Lower lobe of right lung (tissue), 2 donors: ENCODE data around the gene TMEM184A. TPM values are rescaled to one million over a fixed set of nuclear protein-coding genes. Genes with fewer than 3 reads are reported as not detected.
"Not testable (repeated sequence)": the region's sequence is repeated elsewhere in the genome, so short reads cannot be mapped to it uniquely, and the experiment has no call there.

ENCODE experiments used
- ATAC-seq, 2 donors: fragments of 200-7000 bp; cut with Tn5 transposase; one replicate each; pipeline ENCODE4 v1.9.1; 2020 to 2022; ENCODE audit warnings: mild to moderate bottlenecking in 2 of 2, moderate library complexity in 2 of 2
- DNase-seq: peaks from one replicate; pipeline ENCODE4 v3.0.0-alpha.2; 2020
- H3K27ac ChIP-seq: fragments of 200-600 bp; one replicate; pipeline ENCODE4 v1.8.0; 2022
- H3K27me3 ChIP-seq: fragments of 200-600 bp; one replicate; pipeline ENCODE4 v1.8.0; 2022; ENCODE audit warnings: low read depth
- H3K36me3 ChIP-seq: fragments of 200-600 bp; one replicate; pipeline ENCODE4 v1.8.0; 2022; ENCODE audit warnings: mild to moderate bottlenecking
- H3K4me1 ChIP-seq: fragments of 200-600 bp; one replicate; pipeline ENCODE4 v1.8.0; 2022
- H3K4me3 ChIP-seq: fragments of 200-600 bp; one replicate; pipeline ENCODE4 v1.8.0; 2022; ENCODE audit warnings: mild to moderate bottlenecking
- H3K9me3 ChIP-seq: fragments of 200-600 bp; one replicate; pipeline ENCODE4 v1.8.0; 2022
- intact Hi-C: fragments of 100-400 bp; cut with DNase I; formaldehyde crosslinking; loops from one replicate; pipeline ENCODE4 v1.11.0; 2022
- total RNA-seq: library from RNA; stranded (reverse); fragmentation: NEBNext Ultra II Directional; extraction: Animal tissue kit (Norgen Biotek cat#: 25700); gene quantifications from one replicate; pipeline ENCODE4 v1.2.1, GENCODE V29; 2021
- TF ChIP-seq, protein P1 (sequence below): fragments of 200-600 bp; IDR thresholded peaks from one replicate; pipeline ENCODE4 v1.8.0; 2022; ENCODE audit warnings: antibody characterized with exemption, mild to moderate bottlenecking
- donor health status: DM: no; HTN: yes; CAD: no; lungs with severe emphysema.

The TMEM184A gene
- total RNA-seq, 1 donor from 2014 or later = 4.3 TPM

DNA sequence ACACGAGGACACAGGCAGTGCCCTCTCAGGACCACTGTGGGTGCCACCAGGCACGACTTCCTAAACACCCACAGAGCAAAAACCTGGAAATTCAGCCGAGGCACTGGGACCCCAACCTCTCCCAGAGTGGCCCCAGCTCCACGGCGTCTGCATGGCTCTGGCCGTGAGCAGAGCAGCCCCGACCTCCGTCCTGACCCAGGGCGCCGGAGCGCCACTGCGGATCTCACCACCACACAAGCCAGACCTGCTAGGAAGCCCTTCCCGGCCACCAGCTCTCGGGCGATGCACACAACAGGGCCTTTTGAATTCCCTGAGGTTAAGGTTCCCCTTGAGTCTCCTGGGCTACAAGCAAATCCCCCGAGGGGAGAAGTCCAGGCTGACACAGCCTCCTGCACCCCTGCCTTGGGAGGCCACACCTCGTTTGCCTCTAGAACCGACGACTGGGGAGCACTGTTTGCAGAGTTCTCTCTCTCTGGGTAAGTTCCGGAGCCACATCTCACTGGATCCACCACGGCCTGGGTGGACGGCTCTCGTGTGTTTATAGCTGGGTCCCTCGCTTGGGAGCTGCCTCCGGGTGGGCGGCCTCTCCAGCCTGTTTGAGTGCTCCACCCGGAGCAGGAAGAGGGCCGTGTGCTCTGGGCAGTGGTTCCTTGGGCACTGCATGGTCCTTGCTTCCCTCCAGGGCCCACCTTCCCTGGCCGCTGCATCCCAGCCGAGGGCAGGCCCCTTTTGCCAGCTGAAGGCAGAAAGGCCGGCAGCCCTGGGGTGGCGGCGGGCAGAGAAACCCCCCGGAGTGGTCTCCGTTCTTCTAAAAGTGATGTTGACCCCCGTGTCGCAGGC, 29.4 kb upstream of the TMEM184A start:
- Histone ChIP-seq H3K4me3 (no peak overlapping the region), H3K36me3 (no peaks in the 10 kb centered on the region), H3K27me3 (peaks cover 7% of the 10 kb centered on the region), H3K9me3 (peaks cover 7% of the 10 kb centered on the region), H3K27ac (no peak overlapping the region), H3K4me1 (no peaks in the 10 kb centered on the region)
- intact Hi-C loops = no loop called here
- no peak for DNase-seq
- TF ChIP-seq, protein P1, sequence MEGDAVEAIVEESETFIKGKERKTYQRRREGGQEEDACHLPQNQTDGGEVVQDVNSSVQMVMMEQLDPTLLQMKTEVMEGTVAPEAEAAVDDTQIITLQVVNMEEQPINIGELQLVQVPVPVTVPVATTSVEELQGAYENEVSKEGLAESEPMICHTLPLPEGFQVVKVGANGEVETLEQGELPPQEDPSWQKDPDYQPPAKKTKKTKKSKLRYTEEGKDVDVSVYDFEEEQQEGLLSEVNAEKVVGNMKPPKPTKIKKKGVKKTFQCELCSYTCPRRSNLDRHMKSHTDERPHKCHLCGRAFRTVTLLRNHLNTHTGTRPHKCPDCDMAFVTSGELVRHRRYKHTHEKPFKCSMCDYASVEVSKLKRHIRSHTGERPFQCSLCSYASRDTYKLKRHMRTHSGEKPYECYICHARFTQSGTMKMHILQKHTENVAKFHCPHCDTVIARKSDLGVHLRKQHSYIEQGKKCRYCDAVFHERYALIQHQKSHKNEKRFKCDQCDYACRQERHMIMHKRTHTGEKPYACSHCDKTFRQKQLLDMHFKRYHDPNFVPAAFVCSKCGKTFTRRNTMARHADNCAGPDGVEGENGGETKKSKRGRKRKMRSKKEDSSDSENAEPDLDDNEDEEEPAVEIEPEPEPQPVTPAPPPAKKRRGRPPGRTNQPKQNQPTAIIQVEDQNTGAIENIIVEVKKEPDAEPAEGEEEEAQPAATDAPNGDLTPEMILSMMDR = no peak
- no peak for ATAC-seq

DNA sequence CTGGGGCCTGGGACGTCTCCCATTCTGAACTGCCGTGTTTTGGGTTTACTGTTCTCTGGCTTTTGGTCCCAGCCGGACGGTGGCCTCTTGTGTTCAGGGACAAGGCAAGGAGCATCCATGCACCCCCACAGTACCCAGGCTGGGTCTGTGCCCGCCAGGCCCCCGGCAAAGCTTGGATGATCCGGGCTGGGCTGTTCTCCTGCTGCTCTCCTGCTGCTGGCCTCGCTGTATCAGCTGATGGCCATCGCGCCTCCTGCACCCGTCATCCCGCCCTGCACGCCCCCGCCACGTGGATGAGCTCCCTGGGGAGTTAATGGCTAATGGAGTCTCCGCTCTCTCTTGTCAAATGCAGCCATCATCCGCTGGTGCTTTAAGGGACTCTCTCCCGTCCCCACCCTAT, 28.7 kb upstream of the TMEM184A start:
- peaks cover 2% of the 10 kb centered on the region for H3K4me1 ChIP-seq
- H3K27ac ChIP-seq = no peak overlapping the region
- TF ChIP-seq, protein P1 = no peak
- H3K36me3 ChIP-seq = no peaks in the 10 kb centered on the region
- DNase-seq (no peak), ATAC-seq (no peak)
- peaks cover 7% of the 10 kb centered on the region for H3K27me3 ChIP-seq
- no peak overlapping the region for H3K4me3 ChIP-seq
- H3K9me3 ChIP-seq = peaks cover 7% of the 10 kb centered on the region
- intact Hi-C loops = no loop called here

DNA sequence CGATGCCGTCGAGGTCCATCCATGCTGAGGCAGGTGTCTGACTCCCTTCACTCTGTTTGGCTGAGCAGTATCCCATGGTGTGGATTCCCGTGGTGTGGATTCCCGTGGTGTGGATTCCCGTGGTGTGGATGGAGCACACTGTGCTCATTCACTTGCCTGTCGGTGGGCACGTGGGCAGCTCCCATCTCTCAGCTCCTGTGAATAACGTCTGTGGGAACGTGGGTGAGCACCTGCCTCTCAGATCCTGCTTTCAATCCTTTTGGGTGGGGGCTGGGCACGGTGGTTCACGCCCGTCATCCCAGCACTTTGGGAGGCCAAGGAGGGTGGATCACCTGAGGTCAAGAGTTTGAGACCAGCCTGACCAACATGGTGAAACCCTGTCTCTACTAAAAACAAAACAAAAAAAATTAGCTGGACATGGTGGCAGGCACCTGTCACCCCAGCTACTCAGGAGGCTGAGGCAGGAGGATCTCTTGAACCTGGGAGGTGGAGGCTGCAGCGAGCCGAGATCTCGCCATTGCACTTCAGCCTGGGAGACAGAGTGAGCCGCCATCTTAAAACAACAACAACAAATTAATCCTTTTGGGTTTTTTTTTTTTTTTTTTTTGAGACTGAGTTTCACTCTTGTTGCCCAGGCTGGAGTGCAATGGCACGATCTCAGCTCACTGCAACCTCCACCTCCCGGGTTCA, 27.4 kb upstream of the TMEM184A start:
- H3K36me3 ChIP-seq, DNase-seq, H3K27me3 ChIP-seq, ATAC-seq, intact Hi-C loops, H3K4me1 ChIP-seq, H3K4me3 ChIP-seq, H3K9me3 ChIP-seq, H3K27ac ChIP-seq: not testable (repeated sequence)

DNA sequence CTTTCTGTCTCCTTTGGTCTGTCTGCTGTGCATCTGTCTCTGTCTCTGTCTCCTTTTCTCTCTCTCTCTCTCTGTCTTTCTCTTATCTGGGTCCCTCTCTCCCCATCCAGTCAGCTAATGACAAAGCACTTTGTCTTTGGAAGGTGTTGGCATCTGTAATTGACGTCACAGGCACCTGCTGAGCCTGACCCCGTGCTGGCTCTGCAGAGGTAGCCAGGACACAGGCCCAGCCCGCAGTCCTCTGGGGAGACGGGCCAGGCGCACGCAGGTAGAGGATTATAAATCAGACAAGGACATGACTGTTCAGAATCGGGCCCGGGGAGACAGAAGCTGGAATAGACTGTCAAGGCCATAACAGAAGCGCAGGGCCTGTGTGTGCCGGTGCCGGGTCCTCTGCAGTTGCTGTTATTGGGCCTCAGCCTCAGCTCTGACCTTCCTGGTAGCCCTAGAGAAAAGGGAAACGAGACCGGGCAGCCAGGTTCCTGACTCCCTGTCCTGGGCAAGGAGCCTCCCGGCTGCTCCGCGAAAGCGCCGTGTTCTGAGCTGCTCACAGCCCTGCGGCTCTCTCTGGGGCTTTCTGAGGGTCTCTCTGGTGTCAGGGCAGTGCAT, 24.5 kb upstream of the TMEM184A start:
- Histone ChIP-seq H3K9me3 (no peaks in the 10 kb centered on the region), H3K4me3 (no peak overlapping the region), H3K4me1 (peaks cover 8% of the 10 kb centered on the region), H3K36me3 (no peaks in the 10 kb centered on the region), H3K27me3 (no peaks in the 10 kb centered on the region), H3K27ac (no peak overlapping the region)
- TF ChIP-seq, protein P1 = no peak
- ATAC-seq (no peak), DNase-seq (no peak)
- intact Hi-C loops = no loop called here

DNA sequence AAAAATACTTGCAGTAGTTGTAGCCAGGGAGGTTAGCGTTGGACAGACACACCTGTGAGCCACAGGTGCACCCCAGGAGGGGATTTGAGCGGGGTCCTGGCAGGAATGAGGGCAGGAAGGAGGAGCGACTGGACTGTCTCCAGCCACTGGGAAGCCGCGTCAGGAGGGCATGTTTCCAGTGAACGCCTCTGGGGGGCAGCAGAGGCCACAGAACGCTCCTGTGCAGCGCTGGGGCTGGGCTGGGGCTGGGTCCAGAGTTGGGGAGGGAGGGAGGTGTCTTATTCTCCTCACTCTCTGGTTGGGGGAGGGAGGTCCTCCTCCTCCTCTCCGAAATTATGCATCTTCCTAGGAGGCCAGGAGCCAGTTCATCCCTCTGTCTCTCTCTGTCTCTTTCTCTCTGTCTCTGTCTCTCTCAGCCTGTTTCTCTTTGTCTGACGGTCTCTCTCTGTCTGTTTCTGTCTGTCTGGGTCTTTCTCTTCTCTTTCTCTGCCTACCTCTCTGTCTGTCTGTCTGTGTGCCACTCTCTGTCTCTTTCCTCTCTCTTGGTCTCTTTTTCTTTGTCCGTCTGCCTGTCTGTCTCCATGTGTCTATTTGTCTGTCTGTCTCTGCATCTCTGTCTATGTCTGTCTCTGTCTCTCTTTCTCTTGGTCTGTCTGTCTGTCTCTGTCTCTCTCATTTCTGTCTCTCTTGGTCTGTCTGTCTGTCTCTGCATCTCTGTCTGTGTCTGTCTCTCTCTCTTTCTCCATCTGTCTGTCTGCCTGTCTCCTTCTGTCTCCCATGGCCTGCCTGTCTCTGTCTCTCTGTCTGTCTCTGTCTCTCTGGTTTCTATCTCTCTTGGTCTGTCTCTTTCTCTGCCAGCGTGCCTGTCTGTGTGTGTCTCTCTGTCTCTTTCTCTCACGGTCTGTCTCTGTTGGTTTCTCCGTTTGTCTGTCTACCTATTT, 23.7 kb upstream of the TMEM184A start:
- DNase-seq (peak; percentile 82), ATAC-seq (peak; percentile 91 to 94)
- Histone ChIP-seq H3K9me3 (no peaks in the 10 kb centered on the region), H3K4me1 (peaks cover 8% of the 10 kb centered on the region), H3K36me3 (no peaks in the 10 kb centered on the region), H3K27ac (no peak overlapping the region), H3K27me3 (no peaks in the 10 kb centered on the region), H3K4me3 (no peak overlapping the region)
- intact Hi-C loops = no loop called here
- TF ChIP-seq, protein P1 = peak; percentile 85
